HepG2 (cell line): ENCODE data around the gene CIAO3. TPM values are rescaled to one million over a fixed set of nuclear protein-coding genes. Genes with fewer than 3 reads are reported as not detected.

Experiments
- ARNT ChIP-seq: fragments of 450-650 bp; IDR thresholded peaks from 2 replicates; pipeline ENCODE4 v1.6.1; 2017
- ERF ChIP-seq: IDR thresholded peaks from 2 replicates; pipeline ENCODE4 v1.6.1; 2018; ENCODE audit warnings: missing biosample characterization, missing genetic modification reagents
- IKZF5 ChIP-seq: IDR thresholded peaks from 2 replicates; pipeline ENCODE4 v1.6.1; 2018; ENCODE audit warnings: missing genetic modification reagents, mild to moderate bottlenecking, missing compliant biosample characterization
- MYPOP ChIP-seq: sonication (generic); formaldehyde crosslinking; IDR thresholded peaks from 2 replicates; pipeline ENCODE4 v1.8.1; 2023; ENCODE audit warnings: mild to moderate bottlenecking, moderate library complexity, missing genetic modification reagents
- PPARG ChIP-seq: conservative IDR thresholded peaks from 2 replicates; pipeline ENCODE4 v1.6.1; 2016; ENCODE audit warnings: missing biosample characterization, missing genetic modification reagents
- RBFOX2 ChIP-seq: fragments of 200-400 bp; formaldehyde crosslinking; IDR thresholded peaks from 2 replicates; pipeline ENCODE4 v1.6.1; 2017; ENCODE audit warnings: low read depth, mild to moderate bottlenecking, low read length
- SIN3A ChIP-seq: IDR thresholded peaks from 2 replicates; pipeline ENCODE4 v1.6.1; 2011; ENCODE audit warnings: low read depth, mild to moderate bottlenecking, control low read depth, low read length, borderline replicate concordance
- SMARCC2 ChIP-seq: fragments of 450-650 bp; IDR thresholded peaks from 2 replicates; pipeline ENCODE4 v1.6.1; 2017; ENCODE audit warnings: antibody characterized with exemption, mild to moderate bottlenecking
- ZNF292 ChIP-seq: sonication (generic); formaldehyde crosslinking; IDR thresholded peaks from 2 replicates; pipeline ENCODE4 v1.8.1; 2022; ENCODE audit warnings: mild to moderate bottlenecking, low read depth, missing genetic modification reagents, borderline replicate concordance
- ZNF790 ChIP-seq: sonication (generic); formaldehyde crosslinking; IDR thresholded peaks from 2 replicates; pipeline ENCODE4 v1.8.0; 2022; ENCODE audit warnings: missing genetic modification reagents, mild to moderate bottlenecking, borderline replicate concordance
- ZNF792 ChIP-seq: IDR thresholded peaks from 2 replicates; pipeline ENCODE4 v1.6.1; 2016
- ZSCAN21 ChIP-seq: sonication (generic); formaldehyde crosslinking; IDR thresholded peaks from 2 replicates; pipeline ENCODE4 v1.8.0; 2022; ENCODE audit warnings: mild to moderate bottlenecking, missing genetic modification reagents, moderate library complexity, borderline replicate concordance
- polyA plus RNA-seq, 8 experiments: library from polyadenylated mRNA; depleted of rRNA in 3 of 8; stranded (reverse) in 7 of 8; unstranded in 1 of 8; fragments of >200 nt; fragmentation: Illumina TruSeq in 4 of 8; extraction: Trizol in 4 of 8; gene quantifications; 2 replicates each; pipeline versions ENCODE4 v1.2.1 to v1.2.3, GENCODE V29; 2011 to 2016; ENCODE audit warnings: low read depth in 4 of 8, missing spikeins in 1 of 8, mixed read lengths in 1 of 8; ENCODE audit not compliant: insufficient read depth in 1 of 8
- total RNA-seq, 5 experiments: library from RNA; depleted of rRNA; stranded (reverse); fragments of >200 nt; fragmentation: Illumina TruSeq; extraction: Trizol; gene quantifications; 2 replicates each; pipeline ENCODE4 v1.2.3, GENCODE V29; 2016; ENCODE audit warnings: low read depth in 1 of 5
- TF ChIP-seq, protein P1 (sequence below): sonication (generic); formaldehyde crosslinking; conservative IDR thresholded peaks from 2 replicates; pipeline ENCODE4 v1.4.0; 2020; ENCODE audit warnings: mild to moderate bottlenecking, missing genetic modification reagents, moderate library complexity
- TF ChIP-seq, protein P2 (sequence below): sonication (generic); formaldehyde crosslinking; IDR thresholded peaks from 2 replicates; pipeline ENCODE4 v1.5.1; 2020; ENCODE audit warnings: mild to moderate bottlenecking, moderate library complexity, missing genetic modification reagents
- TF ChIP-seq, protein P3 (sequence below): sonication (generic); formaldehyde crosslinking; IDR thresholded peaks from 2 replicates; pipeline ENCODE4 v1.4.0; 2020; ENCODE audit warnings: missing genetic modification reagents
- TF ChIP-seq, protein P4 (sequence below): fragments of 450-650 bp; IDR thresholded peaks from 2 replicates; pipeline ENCODE4 v1.6.1; 2016
- TF ChIP-seq, protein P5 (sequence below): sonication (generic); formaldehyde crosslinking; IDR thresholded peaks from 2 replicates; pipeline ENCODE4 v1.4.0; 2020; ENCODE audit warnings: missing genetic modification reagents

CIAO3 gene
- total and polyA plus RNA-seq, 2 of the 13 experiments (the other 11 are each of a cell fraction or from before 2014, with no cell fraction given) = 21.7 to 25.0 TPM

- TF ChIP-seq, protein P1, sequence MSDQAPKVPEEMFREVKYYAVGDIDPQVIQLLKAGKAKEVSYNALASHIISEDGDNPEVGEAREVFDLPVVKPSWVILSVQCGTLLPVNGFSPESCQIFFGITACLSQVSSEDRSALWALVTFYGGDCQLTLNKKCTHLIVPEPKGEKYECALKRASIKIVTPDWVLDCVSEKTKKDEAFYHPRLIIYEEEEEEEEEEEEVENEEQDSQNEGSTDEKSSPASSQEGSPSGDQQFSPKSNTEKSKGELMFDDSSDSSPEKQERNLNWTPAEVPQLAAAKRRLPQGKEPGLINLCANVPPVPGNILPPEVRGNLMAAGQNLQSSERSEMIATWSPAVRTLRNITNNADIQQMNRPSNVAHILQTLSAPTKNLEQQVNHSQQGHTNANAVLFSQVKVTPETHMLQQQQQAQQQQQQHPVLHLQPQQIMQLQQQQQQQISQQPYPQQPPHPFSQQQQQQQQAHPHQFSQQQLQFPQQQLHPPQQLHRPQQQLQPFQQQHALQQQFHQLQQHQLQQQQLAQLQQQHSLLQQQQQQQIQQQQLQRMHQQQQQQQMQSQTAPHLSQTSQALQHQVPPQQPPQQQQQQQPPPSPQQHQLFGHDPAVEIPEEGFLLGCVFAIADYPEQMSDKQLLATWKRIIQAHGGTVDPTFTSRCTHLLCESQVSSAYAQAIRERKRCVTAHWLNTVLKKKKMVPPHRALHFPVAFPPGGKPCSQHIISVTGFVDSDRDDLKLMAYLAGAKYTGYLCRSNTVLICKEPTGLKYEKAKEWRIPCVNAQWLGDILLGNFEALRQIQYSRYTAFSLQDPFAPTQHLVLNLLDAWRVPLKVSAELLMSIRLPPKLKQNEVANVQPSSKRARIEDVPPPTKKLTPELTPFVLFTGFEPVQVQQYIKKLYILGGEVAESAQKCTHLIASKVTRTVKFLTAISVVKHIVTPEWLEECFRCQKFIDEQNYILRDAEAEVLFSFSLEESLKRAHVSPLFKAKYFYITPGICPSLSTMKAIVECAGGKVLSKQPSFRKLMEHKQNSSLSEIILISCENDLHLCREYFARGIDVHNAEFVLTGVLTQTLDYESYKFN (CRISPR knock-in tag) = peak; percentile 32; the same call in 1 of the 2 replicates
- TF ChIP-seq SMARCC2 = no peak
- peak; percentile 83; the same call in 1 of the 2 replicates for TF ChIP-seq SIN3A
- peak; percentile 55; the same call in 1 of the 2 replicates for TF ChIP-seq PPARG
- TF ChIP-seq IKZF5 (CRISPR knock-in tag) = no peak; the same call in none of the 2 replicates
- TF ChIP-seq ZNF790 (CRISPR knock-in tag) = peak; percentile 86; the same call in 1 of the 2 replicates
- TF ChIP-seq ARNT = no peak
- peak; percentile 95 for TF ChIP-seq ERF
- TF ChIP-seq RBFOX2 = peak; percentile 82
- TF ChIP-seq, protein P2, sequence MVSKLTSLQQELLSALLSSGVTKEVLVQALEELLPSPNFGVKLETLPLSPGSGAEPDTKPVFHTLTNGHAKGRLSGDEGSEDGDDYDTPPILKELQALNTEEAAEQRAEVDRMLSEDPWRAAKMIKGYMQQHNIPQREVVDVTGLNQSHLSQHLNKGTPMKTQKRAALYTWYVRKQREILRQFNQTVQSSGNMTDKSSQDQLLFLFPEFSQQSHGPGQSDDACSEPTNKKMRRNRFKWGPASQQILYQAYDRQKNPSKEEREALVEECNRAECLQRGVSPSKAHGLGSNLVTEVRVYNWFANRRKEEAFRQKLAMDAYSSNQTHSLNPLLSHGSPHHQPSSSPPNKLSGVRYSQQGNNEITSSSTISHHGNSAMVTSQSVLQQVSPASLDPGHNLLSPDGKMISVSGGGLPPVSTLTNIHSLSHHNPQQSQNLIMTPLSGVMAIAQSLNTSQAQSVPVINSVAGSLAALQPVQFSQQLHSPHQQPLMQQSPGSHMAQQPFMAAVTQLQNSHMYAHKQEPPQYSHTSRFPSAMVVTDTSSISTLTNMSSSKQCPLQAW = peak; percentile 47; the same call in 1 of the 2 replicates
- TF ChIP-seq ZNF792 = peak; percentile 71; the same call in 1 of the 2 replicates
- TF ChIP-seq, protein P3, sequence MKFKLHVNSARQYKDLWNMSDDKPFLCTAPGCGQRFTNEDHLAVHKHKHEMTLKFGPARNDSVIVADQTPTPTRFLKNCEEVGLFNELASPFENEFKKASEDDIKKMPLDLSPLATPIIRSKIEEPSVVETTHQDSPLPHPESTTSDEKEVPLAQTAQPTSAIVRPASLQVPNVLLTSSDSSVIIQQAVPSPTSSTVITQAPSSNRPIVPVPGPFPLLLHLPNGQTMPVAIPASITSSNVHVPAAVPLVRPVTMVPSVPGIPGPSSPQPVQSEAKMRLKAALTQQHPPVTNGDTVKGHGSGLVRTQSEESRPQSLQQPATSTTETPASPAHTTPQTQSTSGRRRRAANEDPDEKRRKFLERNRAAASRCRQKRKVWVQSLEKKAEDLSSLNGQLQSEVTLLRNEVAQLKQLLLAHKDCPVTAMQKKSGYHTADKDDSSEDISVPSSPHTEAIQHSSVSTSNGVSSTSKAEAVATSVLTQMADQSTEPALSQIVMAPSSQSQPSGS = peak; percentile 97
- no peak for TF ChIP-seq ZNF292
- TF ChIP-seq MYPOP (CRISPR knock-in tag) = peak; percentile 61; the same call in 1 of the 2 replicates
- TF ChIP-seq, protein P4, sequence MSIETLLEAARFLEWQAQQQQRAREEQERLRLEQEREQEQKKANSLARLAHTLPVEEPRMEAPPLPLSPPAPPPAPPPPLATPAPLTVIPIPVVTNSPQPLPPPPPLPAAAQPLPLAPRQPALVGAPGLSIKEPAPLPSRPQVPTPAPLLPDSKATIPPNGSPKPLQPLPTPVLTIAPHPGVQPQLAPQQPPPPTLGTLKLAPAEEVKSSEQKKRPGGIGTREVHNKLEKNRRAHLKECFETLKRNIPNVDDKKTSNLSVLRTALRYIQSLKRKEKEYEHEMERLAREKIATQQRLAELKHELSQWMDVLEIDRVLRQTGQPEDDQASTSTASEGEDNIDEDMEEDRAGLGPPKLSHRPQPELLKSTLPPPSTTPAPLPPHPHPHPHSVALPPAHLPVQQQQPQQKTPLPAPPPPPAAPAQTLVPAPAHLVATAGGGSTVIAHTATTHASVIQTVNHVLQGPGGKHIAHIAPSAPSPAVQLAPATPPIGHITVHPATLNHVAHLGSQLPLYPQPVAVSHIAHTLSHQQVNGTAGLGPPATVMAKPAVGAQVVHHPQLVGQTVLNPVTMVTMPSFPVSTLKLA = peak; percentile 10; the same call in 1 of the 2 replicates
- TF ChIP-seq ZSCAN21 (CRISPR knock-in tag) = peak; percentile 78; the same call in 1 of the 2 replicates
- TF ChIP-seq, protein P5, sequence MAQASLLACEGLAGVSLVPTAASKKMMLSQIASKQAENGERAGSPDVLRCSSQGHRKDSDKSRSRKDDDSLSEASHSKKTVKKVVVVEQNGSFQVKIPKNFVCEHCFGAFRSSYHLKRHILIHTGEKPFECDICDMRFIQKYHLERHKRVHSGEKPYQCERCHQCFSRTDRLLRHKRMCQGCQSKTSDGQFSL (CRISPR knock-in tag) = no peak
These were observed at the start of gene CIAO3 (continued) for GRCh38 chr16:740764-741505.
